Measurements from ENCODE around the gene GRB10.

The GRB10 gene

GRCh38 chr7:50782375-50783208 lies at the start of gene GRB10:
GRB10 (minus strand) TSS chr7:50782896; CDS start chr7:50732322, 50,574 bp downstream.
- peak in 1 of 2 donors; percentile 18 for DNase-seq

GRCh38 chr7:50828801-50829200 lies 46.1 kb upstream of the GRB10 start:
- DNase-seq, result no peak

DNA sequence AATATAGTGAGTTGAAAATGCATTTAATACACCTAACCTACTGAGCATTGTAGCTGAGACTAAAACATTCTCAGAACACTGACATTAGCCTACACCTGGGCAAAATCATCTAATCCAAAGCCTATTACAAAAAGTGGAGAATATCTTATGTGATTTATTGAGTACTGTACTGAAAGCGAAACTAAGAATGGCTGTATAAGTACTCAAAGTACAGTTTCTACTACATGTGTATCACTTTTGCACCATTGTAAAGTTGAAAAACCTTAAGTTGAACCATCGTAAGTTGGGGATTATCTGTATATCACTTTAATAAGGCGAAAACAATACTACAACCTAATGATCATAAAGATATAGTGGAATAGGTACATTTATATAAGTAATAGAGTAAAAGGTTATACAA lies 45.4 kb upstream of the GRB10 start:
- no peak for DNase-seq

- DNase-seq, result no peak
These were observed 44.6 kb upstream of the GRB10 start for GRCh38 chr7:50827281-50827680.

DNA sequence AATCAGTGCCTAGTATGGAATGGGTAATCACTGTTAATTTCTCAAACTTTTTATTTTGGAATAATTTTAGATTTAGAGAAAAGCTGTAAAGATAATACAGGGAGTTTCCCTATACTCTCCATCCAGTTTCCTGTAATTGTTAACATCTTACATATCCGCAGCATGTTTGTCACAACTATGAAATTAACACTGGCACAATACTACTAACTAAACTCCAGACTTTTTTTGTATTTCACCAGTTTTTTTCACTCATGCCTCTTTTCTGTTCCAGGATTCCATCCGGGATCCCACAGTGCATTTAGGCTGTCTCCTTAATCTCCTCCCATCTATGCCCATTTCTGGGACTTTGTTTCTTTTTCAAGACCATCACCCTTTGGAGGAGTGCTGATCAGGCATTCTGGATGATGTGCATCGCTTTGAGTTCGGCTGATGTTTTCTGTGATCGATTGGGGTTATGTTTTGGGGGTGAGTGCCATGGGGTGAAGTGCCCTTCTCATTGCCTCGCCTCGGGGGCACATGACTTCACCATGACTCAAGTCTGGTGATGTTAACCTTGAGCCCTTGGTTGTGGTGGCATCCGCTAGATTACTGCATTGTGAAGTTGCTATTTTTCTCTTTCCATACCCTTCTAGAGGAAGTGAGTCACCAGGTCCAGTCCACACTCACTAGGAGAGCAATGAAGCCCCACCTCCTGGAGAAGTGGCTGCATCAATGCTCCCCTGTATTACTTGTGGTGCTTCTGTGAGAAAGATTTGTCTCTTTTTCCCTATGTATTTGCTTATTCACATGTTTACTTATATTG lies 43.9 kb upstream of the GRB10 start:
- DNase-seq, result peak in 1 of 2 donors; percentile 36

DNA sequence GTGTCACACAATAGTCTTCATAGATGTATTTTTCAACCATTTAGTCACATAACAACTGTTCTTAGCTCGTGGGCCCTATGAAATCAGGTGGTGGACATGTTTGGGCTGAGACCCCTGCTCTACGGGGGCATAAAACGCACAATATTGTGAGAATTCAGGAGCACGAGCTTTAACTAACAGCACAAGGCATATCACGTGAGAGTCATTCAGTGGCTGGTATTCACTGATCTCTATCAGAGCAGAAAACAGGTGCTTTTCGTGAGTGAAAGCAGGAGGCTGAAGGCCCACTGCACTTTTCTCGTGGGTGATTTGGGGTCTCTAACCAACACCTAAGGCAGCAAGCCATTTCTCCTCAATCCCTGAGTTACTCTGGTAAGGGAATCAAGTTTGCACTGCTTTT lies 42.8 kb upstream of the GRB10 start:
- no peak for DNase-seq

DNA sequence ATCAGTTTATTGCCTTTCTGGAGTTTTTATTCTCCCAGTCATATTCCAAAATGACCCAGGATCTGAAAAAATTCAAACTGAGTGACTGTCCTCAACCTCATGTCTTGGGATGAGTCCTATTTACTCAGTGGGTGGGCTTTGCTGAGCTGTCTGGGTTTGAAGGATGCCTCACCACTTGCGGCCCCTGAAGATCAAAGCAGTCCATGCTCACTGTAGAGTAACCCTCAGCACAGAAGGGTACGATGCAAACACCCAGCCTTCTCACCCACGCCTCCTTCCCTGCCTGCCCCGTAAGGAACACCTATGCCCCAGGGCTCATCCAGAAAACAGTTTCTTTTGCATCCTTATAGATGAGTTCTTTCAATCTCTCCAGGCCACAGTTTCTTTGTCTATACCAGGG lies 42.2 kb upstream of the GRB10 start:
- no peak for DNase-seq

DNA sequence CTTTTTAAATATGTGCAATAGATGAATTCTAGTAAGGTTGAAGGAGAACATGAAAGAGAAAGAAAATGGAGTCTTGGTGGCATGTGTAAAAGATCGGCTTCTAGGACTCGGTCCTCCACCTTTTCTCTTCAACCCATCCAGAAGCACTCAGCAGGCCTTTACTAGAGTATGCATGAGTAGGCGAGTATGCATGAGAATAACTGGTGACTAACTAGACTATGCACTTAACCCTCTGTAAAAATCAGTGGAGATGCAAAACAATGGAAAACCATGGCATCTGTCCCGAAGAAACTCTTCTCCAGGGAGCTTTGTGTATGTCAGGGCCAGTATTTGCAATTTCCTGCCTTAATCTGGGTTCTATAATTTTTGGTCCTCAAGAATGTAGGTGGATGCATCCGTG lies 40.0 kb upstream of the GRB10 start:
- no peak for DNase-seq

GRCh38 chr7:50822110-50822509 lies 39.4 kb upstream of the GRB10 start:
- DNase-seq, result no peak

DNA sequence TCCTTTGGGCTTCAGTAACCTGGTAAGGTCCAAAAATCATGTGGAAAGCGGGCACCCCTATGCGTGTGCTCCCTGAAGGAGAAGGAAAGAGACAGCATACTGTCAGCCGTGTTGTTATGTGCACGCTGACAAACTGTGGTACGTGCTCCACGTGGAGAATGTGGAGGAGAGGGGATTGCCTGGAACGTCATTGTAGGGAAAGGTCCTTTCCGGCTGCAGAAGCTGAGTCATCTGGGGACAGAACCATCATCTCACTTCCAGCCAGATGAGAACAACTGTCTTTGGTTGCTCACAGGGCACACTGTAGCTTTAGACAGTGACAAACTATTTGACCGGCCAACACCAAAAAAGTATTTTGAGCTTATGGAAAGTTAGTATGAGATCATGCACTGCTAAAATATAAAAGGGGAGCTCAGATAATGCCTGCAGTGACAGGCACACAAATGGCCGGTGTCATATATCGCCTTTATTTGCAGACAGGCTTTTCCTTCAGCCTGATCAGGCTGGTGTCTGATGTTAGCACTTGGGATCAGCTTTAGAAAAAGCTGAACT lies 38.8 kb upstream of the GRB10 start:
- no peak for DNase-seq

- no peak for DNase-seq
These were observed 35.6 kb upstream of the GRB10 start for GRCh38 chr7:50818324-50818723.

GRCh38 chr7:50817561-50817960 lies 34.9 kb upstream of the GRB10 start:
- no peak for DNase-seq

DNA sequence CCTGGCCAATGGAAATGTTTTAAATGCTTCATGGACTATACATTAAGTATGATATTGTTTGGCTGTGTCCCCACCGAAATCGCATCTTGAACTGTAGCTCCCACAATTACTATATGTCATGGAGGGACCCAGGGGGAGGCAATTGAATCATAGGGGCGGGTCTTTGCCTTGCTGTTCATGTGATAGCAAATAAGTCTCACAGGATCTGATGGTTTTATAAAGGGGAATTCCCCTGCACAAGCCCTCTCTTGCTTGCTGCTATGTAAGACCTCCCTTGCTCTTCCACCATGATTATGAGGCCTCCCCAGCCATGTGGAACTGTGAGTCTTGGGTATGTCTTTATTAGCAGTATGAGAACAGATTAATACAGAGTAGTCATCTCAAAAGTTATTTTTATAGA lies 32.4 kb upstream of the GRB10 start:
- DNase-seq, result no peak

DNA sequence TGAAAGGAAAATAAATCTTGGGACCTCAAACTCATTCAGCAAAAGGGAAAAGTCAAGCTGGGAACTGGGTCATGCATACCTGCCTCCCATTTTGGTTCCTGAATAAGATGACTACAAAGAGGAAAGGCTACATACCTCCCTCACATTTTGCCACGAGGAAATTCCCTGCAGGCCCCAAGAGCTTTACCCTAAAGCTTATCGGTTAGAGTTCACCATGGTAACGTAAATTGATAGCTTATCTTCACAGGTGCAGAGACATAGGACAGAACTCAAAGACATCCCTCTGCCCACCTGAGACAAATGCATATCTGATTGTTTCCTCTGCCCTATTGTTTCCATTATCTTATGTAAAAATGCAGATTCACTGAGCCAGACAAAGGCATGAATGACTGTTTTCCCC lies 31.5 kb upstream of the GRB10 start:
- no peak for DNase-seq

- DNase-seq, result no peak
These were observed 30.3 kb upstream of the GRB10 start for GRCh38 chr7:50812841-50813475.

DNA sequence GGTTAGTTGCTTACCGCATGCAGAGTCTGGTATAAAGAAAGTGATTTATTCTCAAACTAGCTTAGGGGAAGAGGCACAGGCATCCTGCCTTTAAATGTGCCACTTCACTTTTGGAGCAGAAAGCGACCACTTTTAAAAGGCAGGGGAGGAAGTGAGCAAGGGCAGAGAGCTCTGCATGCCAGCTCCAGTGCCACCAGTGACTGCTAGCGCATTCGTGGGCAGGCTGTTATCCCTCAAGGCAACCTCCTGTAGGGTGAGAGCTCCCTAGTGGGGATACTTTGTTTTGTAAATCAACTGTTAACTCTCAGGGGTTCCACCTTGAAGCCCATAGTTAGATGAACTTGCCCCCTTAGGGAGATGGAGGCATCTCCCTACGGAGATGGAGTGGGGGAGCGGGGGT lies 29.4 kb upstream of the GRB10 start:
- no peak for DNase-seq

DNA sequence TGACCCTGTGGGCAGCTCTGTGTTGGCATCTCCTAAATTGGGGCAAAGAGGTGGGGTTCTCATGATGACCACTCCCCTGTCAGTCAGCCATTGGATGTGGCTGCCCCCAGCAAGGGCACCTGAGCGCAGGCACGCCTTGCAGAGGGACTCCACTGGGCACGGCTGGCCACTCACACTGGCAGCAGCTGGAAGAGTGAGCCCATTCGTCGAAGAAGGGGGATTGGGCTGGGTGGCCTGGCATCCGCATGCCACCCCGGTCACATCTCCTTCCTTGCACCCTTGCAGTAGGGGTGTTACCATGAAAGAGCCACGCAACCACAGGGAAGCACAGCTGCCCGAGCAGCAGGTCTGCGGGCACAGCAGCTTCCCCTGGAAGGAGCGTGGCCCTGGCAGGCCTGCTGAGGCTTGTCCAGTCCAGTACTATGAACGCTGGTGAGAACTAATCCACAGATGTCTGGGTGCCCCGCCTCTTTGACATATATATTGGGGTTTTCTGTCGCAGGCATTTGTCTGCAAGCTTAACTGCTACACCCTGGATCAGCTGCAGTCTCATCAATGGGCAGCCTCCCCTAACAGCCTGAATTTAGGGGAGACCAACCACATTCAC lies 25.7 kb upstream of the GRB10 start:
- no peak for DNase-seq

DNA sequence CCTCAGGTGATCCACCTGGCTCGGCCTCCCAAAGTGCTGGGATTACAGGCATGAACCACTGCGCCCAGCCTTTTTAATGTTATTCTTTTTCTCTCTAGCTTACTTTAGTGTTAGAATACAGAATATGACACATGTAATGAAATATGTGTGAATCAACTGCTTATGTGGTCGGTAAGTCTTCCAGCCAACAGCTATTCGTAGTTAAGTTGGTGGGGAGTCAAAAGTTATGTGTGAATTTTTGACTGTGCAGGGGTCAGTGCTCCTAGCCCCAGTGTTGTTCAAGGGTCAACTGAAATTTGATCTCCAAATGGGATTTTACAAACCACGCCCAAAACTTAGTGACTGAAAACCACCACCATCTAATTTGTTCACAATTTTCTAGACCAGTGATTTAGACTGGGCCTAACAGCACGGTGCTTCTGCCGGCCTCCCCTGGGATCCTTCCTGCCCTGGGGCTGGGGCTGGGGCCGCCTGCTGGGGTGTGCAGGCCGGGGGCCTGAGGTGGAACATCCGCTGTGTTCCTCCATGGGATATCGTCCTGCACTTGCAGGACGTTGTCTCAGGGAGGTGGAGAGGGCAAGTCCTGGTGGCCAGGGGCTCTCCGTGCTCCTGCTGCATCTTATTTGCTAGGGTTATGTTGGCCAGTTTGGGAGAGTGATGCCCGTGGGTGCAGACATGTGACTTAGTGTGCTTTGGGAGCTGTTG lies 24.5 kb upstream of the GRB10 start:
- DNase-seq, result no peak

DNA sequence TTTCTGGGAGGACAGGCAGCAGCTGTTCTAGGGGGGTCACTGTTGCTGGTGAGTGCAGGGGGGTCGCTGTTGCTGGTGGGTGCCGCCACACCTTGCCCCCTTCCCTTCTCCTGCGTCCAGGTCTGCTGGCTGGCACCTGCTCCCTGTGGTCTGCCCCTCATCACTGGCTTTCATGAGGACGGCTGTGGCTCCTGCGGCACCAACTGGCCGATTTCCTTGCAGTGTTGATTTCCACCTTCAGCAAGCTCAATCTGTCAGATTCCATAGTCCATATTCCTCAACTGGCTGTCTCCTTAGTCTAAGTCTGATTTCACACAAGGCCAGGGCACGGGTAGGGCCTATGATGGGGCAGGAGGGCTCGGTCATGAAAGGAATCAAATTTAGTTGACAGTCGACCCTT lies 23.4 kb upstream of the GRB10 start:
- DNase-seq, result no peak

- no peak for DNase-seq
These were observed 22.9 kb upstream of the GRB10 start for GRCh38 chr7:50805447-50806125.

Data from stimulated activated CD4-positive, alpha-beta T cell treated with anti-CD3 and anti-CD28 coated beads, Interleukin-2, amount 100 ng/mL, for 24 hours (primary cell).